Breast epithelium (tissue), 3 donors: ENCODE data around the gene WWOX.

Source experiments
- CTCF ChIP-seq, 3 donors: fragments of 450-650 bp; IDR thresholded peaks; one replicate each; pipeline ENCODE4 v1.5.1; 2016 to 2017; ENCODE audit warnings: antibody characterized with exemption in 3 of 3, mild to moderate bottlenecking in 3 of 3, moderate library complexity in 3 of 3
- POLR2A ChIP-seq: fragments of 450-650 bp; IDR thresholded peaks from one replicate; pipeline ENCODE4 v1.6.1; 2016; ENCODE audit warnings: antibody characterized with exemption, mild to moderate bottlenecking, moderate library complexity
- POLR2AphosphoS5 ChIP-seq, 3 donors: sonication (generic); formaldehyde crosslinking; IDR thresholded peaks; one replicate each; pipeline ENCODE4 v1.6.1; 2017; ENCODE audit warnings: antibody characterized with exemption in 3 of 3

GRCh38 chr16:78436846-78437245 lies 337.4 kb downstream of the WWOX start:
- no peak for TF ChIP-seq CTCF (IDR thresholded peaks at IDR 0.05)
- no peak for TF ChIP-seq POLR2A
- no peak for TF ChIP-seq POLR2AphosphoS5 (IDR thresholded peaks at IDR 0.05)
